ENCODE measurements around the gene AKAP10.

DNA sequence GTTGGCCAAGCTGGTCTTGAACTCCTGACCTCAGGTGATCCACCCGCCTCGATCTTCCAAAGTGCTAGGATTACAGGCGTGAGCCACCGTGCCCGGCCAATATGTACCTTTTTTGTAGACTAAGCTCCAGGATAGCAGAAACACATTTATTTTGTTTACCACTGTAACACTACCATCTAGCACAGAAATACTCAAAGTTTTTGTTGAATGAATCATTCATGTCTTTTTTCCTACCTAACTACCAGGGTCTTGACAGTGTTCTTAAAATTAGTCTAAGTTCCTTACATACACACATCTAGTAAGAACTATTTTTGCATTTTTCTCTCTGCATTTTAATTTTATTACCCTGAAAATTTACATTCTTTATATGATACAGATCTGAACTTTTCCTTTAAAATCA, 44.4 kb downstream of the AKAP10 start:
- TF ChIP-seq, protein P1, sequence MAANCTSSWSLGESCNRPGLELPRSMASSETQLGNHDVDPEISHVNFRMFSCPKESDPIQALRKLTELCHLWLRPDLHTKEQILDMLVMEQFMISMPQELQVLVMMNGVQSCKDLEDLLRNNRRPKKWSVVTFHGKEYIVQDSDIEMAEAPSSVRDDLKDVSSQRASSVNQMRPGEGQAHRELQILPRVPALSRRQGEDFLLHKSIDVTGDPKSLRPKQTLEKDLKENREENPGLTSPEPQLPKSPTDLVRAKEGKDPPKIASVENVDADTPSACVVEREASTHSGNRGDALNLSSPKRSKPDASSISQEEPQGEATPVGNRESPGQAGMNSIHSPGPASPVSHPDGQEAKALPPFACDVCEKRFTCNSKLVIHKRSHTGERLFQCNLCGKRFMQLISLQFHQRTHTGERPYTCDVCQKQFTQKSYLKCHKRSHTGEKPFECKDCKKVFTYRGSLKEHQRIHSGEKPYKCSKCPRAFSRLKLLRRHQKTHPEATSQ (tag by site-specific recombination; IDR thresholded peaks at IDR 0.05): no peak
- TF ChIP-seq ZNF274 (IDR thresholded peaks at IDR 0.05; ENCODE audit: low read length): no peak
- TF ChIP-seq ZNF274 (tag by site-specific recombination; IDR thresholded peaks at IDR 0.05; ENCODE audit: borderline replicate concordance): no peak
- TF ChIP-seq HOXC10 (CRISPR knock-in tag; IDR thresholded peaks at IDR 0.05): no peak

Measured in HEK293 (cell line).